H54 (cell line): ENCODE data around the gene CALHM4.
A peak's percentile ranks its signal among the peaks of the same experiment; 100 is the strongest.

Source experiments
- DNase-seq: peaks from one replicate; pipeline ENCODE4 v3.0.0; 2011; ENCODE audit warnings: low spot score, mixed read lengths; ENCODE audit not compliant: insufficient read length
- FAIRE-seq: peaks from 3 replicates; lab custom pipeline; 2011; peaks lifted over from hg19 to GRCh38; lab: Jason Lieb, UNC
- POLR2A ChIP-seq: IDR thresholded peaks from 2 replicates; pipeline ENCODE4 v1.6.1; 2011; ENCODE audit warnings: low read depth, mild to moderate bottlenecking, low read length

CALHM4 gene

GRCh38 chr6:116557893-116558292 lies 4.3 kb downstream of the CALHM4 start:
- DNase-seq (peak; percentile 16), FAIRE-seq (peak; percentile 97)
- no peak for TF ChIP-seq POLR2A

GRCh38 chr6:116560130-116560529 lies 6.6 kb downstream of the CALHM4 start:
- TF ChIP-seq POLR2A: no peak
- DNase-seq: no peak
- FAIRE-seq: no peak

- DNase-seq (no peak), FAIRE-seq (peak; percentile 66)
- no peak for TF ChIP-seq POLR2A
These were observed 7.9 kb downstream of the CALHM4 start for GRCh38 chr6:116561377-116562018.

DNA sequence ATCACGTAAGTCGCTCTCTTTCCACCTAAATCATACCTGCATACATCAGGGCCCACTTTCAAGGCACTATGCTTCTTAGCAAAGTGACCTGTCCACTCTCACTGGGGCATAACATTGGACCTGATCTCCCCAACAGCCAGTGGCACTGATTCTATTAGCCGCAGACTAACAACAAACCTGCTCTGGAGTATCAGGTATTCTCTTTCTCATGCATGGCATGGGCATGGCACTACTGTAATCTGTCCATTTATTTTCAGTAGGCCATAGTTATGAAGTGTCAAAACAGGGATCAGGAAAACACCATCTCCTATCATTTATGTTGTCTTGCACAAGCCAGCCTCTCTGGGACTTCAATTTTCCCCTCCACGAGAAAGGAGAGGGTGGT lies 8.5 kb downstream of the CALHM4 start:
- FAIRE-seq (no peak), DNase-seq (no peak)
- TF ChIP-seq POLR2A: no peak

DNA sequence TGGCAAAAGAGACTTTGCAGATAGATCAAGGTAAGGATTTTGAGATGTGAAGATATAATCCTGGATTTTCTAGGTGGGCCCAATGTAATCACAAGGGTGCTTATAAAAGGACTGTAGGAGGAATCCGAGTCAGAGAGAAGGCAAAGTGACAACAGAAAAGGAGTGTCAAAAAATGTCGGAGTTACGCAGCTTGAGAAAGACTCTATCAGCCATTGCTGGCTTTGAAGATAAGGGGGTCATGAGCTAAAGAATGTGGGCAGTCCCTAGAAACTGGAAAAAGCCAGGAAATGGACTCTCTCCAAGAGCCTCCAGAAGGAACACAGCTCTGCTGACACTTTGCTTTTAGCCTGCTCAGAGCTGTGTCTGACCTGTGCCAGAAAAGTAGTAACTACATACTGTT lies 9.1 kb downstream of the CALHM4 start:
- no peak for TF ChIP-seq POLR2A
- DNase-seq (no peak), FAIRE-seq (no peak)

DNA sequence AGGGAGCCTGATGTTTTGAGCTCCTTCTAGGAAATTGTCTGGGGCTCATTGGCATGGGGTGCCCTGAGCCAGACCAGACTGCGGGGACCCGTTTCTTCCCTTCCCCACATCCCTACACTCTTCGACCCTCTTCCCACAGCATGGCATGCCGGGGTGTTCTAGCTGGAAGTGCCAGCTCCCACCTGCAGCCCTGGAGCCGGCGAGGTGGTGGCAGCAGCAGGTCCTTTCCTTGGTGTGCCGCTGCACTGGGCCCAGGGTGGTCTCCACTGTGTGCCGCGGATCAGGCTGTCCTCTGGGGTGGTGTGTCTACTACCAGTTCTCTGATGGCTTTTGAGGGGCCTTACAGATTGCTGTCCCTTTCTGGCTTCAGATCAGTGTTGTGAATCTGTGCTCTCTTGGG lies 10.3 kb downstream of the CALHM4 start:
- FAIRE-seq (no peak), DNase-seq (no peak)
- TF ChIP-seq POLR2A: no peak

GRCh38 chr6:116564311-116564710 lies 10.8 kb downstream of the CALHM4 start:
- FAIRE-seq: no peak

DNA sequence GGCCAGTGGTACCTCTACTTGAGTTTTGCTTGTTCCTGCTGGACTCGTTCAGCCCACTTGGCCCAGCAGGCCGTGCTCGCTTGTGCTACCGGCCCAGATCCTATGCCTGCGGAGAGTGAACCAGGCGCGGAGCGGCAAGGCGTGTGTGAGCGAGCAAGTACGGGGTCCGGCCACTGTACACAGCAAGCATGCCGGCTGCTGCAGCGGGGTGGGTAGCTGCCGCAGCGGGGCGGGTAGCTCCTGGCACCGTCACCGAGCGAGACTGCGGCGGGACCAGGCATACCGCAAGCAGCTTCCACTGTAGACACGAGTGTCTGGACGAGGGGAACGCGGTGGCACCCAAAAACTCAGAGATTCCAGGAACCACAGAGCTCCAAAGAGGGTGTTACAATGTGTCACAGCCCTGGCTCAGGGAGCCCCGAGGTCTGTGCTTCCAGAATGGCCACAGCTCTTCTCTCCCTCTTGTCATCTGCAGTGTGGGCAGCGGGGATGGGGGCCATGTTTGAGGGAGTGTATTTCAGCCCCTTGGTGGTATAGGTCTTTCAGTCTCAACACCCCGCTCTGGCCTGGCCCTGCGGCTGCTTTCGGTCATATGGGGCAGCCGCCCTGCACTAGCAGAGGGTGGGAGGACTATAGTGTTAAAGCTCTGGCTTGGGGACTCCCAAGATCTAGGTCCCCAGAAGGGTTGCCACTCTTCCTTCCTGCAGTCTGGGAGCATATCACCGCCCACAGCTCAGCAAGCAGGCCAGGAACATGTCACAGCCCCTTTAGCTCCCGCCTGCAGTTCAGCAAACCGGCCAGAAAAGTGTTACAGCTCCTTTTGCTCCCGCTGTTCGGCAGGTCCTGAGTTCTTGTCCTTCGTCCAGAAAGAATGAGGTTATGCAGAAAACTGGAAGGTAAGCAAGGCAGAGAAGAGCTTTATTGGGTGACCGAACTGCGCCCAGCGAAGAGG lies 11.6 kb downstream of the CALHM4 start:
- DNase-seq (no peak), FAIRE-seq (no peak)
- no peak for TF ChIP-seq POLR2A

More at GRCh38 chr6:116564311-116564710, 10.8 kb downstream of the CALHM4 start:
- TF ChIP-seq POLR2A: no peak
- DNase-seq: no peak

GRCh38 chr6:116568111-116568510 lies 14.6 kb downstream of the CALHM4 start:
- no peak for TF ChIP-seq POLR2A
- no peak for FAIRE-seq
- DNase-seq: no peak

DNA sequence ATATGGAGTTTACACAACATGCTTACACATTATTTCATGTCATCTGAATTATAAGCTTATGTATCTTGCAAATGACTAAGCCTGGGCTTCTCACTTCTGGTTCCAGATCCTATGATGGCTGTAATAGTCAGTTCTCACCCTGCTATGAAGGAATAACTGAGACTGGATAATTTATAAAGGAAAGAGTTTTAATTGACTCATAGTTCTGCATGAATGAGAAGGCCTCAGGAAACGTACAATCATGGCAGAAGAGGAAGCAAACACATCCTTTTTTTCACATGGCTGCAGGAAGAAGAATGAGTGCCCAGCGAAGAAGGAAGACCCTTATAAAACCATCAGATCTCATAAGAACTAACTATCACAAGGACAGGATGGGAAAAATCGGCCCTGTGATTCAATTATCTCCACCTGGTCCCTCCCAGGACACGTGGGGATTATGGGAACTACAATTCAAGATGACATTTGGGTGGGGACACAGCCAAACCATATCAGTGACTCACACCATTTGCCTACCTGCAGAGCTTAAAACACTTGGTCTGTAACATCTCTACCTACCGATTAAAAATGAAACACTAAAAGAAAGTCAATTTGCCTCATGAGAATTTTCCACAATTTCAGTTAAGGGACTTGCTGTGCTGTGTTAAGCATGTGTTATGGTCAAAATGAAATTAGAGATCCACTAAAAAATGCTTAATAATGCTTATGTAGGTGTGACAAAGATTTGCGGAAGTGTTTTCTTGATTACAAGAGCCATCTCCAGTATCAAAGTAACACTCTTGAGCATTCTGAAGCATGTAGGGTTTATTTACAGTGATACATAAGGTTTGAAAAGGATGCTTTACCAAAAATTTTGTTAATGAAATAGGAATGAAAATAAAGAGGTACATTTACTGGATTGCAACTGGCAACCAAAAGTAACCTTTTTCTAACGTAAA lies 15.5 kb downstream of the CALHM4 start:
- no peak for DNase-seq
- TF ChIP-seq POLR2A: no peak
- FAIRE-seq: no peak

DNA sequence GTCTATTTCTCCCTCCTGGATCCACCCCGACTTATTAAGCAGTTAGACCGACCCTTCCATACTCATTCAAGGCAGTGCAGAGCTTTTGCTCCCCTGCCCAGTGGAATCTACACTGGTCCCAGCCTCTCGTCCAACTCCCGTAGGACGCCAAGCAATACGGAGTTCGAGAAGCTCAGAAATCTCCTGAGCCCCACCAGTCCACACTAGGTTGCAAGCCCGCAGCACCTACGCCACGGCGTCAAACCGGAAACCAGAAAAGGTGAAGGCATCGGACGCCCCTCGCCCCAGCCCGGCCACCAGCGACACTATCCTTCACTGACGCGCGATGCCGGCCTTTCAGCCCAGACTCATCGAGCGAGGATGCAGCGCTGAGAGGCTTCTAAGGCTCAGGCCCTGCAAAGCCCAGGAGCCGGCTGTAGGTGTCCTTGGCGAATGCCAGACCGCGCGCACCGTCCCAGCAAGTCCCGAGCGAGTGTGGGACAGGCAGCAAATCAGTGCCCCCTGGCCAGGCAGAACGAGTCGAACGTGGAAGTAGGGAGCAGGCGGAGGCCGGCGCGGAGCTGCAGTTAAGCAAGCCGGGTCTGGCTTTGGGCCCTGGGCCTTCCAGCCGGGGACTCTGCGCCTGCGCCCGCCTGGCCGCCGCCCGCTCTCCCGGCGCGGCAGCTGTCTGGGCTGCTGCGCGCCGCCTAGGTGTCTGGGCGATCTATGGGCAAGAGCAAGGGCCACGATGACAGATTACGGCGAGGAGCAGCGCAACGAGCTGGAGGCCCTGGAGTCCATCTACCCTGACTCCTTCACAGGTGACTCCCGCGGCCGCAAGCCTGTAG lies 17.5 kb downstream of the CALHM4 start, which contains the start of gene RWDD1:
RWDD1 (plus strand) TSS at position 649 of the 827 bp plus-strand sequence; CDS start at position 728, 79 bp downstream.
- peak; percentile 62 for FAIRE-seq

DNA sequence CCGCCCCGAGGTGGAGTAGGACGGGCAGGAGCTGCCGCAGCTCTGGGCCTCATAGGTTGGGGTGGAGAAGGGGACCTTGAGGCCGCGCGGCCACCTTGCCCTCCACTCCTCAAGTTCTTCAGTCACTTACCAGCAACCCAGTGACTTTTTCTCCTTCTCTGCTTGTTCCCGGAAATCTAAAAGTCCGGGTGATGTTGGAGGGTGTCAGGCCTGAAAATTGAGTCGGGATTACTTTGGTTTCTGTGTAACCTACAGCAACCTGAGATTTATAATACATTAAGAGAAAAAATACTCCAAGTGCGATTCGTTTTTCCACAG lies 18.1 kb downstream of the CALHM4 start:
- FAIRE-seq (no peak), DNase-seq (no peak)
- TF ChIP-seq POLR2A: no peak

More for the DNA sequence above, 17.5 kb downstream of the CALHM4 start, which contains the start of gene RWDD1:
- peak; percentile 88 for TF ChIP-seq POLR2A
- peak; percentile 67 for DNase-seq

GRCh38 chr6:116572162-116572561 lies 18.6 kb downstream of the CALHM4 start:
- TF ChIP-seq POLR2A: no peak
- DNase-seq: no peak
- FAIRE-seq: no peak
